GM18517 (cell line): ENCODE results near the gene PFN1.
"Not testable (repeated sequence)": the region's sequence is repeated elsewhere in the genome, so short reads cannot be mapped to it uniquely, and the experiment has no call there.

Source experiments
- ATAC-seq: cut with Tn5 transposase; IDR thresholded peaks from one replicate; pipeline ENCODE4 v1.9.1; 2021; ENCODE audit warnings: mild to moderate bottlenecking, moderate library complexity; ENCODE audit not compliant: unreplicated experiment

PFN1 gene

DNA sequence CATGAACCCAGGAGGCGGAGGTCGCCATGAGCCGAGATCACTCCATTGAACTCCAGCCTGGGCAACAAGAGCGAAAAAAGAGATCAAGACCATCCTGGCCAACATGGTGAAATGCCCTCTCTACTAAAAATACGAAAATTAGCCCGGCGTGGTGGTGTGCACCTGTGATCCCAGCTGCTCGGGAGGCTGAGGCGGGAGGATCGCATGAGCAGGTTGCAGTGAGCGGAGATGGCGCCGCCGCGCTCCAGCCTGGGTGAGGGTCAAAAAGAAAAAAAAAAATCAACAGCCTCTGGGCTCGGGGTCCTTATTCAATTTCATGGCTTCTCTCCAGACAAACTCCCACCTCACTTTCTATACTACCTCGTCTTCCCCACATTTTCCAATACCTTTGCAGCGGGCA, 19.4 kb downstream of the PFN1 start:
- ATAC-seq, result no peak

DNA sequence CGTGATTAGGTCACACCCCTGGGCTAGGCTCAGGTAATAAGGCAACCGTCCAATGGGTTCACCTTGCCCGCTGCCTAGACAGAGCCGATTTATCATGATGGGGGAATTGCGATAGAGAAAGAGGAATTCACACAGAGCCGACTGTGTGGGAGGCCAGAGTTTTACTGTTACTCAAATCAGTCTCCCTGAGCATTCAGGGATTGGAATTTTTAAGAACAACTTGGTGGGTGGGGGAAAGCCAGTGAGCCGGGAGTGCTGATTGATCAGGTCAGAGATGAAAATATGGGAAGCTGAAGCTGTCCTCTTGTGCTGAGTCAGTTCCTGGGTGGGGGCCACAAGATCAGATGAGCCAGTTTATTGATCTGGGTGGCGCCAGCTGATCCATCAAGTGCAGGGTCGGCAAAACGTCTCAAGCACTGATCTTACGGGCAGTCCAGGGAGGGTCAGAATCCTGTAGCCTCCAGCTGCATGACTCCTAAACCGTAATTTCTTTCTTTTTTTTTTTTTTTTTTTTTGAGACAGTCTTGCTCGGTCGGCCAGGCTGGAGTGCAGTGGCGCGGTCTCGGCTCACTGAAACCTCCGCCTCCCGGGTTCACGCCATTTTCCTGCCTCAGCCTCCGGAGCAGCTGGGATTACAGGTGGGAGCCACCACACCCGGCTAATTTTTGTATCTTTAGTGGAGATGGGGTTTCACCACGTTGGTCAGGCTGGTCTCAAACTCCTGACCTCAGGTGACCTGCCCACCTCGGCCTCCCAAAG, 21.6 kb downstream of the PFN1 start:
- ATAC-seq, result not testable (repeated sequence)

DNA sequence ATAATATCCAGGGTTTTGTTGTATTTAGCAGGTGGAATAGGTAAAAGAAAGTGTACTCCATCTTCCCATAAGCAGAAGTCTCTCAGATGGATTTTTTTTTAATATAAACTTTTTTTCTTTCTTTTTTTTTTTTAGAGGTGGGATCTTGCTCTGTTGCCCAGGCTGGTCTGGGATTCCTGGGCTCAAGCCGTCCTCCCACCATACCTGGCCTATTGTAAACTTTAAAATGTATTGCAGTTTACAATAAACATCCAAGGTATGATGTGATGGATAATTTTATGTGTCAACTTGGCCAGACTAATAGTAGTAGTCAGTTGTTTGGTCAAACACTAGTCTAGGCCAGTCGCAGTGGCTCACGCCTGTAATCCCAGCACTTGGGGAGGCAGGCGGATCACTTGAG, 27.0 kb downstream of the PFN1 start:
- no peak for ATAC-seq

DNA sequence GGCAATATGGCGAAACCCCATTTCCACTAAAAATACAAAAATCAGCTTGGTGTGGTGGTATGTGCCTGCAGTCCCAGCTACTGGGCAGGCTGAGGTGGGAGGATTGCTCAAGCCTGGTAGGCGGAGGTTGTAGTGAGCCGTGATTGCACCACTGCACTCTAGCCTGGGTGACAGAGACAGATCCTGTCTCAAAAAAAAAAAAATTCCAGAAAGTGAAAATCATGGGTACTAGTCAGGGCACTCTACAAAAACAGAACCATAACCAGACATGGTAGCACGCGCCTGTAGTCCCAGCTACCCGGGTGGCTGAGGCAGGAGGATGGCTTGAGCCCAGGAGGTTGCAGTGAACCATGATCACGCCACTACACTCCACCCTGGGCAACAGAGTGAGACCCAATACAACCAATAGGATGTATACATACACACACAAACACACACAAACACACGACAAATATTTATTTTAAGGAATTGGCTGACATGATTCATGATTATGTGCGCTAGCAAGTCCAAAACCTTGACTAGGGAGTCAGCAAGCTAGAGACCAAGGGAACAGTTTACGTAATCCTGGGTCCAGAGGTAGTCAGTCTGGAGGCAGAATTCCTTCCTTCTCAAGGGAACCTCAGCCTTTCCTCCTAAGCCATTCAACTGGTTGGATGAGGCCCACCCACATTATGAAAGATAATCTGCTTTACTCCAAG, 27.8 kb downstream of the PFN1 start:
- ATAC-seq, result no peak

- ATAC-seq, result no peak
Measured at GRCh38 chr17:4919511-4920047, 28.8 kb downstream of the PFN1 start.

GRCh38 chr17:4914551-4914950, 33.8 kb downstream of the PFN1 start:
- not testable (repeated sequence) for ATAC-seq

DNA sequence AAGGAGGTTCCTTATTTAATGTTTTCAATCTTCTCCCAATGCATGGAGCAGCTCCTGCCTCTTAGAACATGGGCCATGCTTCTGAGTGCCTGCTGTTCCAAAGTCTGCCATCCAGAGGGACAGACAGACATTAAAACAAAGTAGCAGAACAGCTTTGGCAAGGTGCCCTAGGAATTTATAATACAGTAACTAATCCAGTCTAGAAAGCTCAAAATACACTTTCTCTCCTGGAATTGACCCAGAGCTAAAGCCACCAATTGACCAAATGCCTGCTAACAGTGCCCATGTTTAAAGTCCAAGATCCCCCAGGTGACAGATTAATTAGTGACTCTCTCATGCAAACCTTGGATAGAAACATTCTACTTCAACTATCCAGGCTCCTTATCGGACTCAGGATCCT, 34.3 kb downstream of the PFN1 start:
- ATAC-seq, result no peak

DNA sequence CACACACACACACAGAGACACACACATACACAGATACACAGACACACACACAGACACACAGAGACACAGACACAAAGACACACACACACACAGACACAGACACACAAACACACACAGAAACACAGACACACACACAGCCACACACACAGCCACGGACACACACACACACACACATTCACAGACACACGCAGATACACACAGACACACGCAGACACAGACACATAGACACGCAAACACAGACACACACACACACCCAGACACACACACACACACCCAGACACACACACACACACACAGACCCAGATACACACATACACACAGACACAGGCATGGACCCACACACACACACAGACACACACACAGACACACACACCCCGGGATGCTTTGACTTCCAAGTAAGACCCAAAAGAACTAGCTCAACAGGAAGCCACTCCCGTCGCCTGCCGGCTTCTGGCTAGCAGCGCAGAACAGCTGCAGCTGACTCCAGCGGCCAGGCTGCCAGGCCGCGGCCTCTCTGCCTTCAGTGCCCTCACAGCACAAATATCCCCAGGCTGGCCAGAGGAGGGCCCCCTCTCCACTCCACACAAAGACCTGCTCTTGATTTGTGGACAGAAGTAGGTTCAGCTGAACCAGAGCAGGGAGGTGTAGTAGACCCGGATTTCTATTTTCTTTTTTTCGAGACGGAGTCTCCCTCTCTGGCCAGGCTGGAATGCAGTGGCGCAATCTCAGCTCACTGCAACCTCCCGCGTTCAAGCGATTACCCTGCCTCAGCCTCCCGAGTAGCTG, 39.4 kb downstream of the PFN1 start:
- ATAC-seq, result no peak

- ATAC-seq, result no peak
Measured at GRCh38 chr17:4908301-4908700, 40.0 kb downstream of the PFN1 start.

- ATAC-seq, result not testable (repeated sequence)
Measured at GRCh38 chr17:4906642-4907041, 41.7 kb downstream of the PFN1 start.

GRCh38 chr17:4903051-4903818, 45.1 kb downstream of the PFN1 start, which contains the start of gene CHRNE:
TSS of gene CHRNE (minus strand) at chr17:4903098. CDS start at chr17:4903063, 35 bp downstream.
- ATAC-seq, result no peak

DNA sequence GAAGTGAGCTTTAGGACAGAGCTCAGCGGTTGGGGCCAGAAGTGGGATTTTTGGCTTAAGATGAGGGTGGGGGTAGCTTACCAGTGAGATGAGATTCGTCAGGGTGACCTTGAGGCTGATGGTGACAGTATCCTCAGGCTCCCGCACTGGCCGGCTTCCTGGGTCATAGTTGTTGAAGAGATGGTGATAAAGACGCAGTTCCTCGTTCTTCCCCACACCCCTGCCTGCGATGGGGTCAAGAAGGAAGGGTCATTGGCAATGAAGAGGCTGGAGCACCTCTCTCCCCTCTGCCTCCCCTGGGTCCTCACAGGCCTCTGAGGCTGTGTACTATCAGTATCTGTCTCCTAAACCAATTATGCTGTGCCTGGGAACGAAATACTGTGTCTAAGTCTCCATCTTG, 45.8 kb downstream of the PFN1 start:
- no peak for ATAC-seq

DNA sequence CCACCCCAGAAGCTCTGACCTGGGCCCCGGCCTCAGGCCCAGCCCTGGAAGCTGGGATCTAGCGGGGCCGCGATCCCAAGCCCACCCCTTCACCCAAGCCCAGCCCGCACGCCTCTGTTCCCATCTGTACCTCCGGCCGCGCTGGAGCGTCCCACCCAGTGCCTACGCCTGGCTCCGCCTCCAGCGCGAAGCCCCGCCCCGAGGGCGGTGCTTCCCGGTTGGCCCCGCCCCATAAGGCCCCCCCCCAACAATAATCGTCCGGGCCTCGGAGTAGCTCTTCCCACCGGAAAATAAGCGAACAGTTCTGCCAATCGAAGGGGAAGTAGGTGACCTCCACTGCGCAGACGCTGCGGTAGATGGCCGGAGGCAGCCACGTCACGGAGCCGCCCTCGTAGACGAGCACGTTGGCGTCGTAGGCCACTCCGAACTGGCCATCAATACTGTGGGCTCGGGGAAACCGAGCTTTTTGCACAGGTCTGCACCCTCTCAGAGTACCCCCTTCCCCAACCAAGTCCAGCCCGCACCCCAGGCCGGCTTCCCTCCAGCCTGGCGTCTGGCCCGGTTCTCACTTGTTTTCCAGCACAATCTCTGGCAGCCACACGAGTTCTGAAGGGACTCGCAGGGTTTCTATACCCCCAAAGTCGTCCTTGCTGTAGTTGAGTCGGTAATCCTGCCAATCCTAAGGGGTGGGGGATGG, 46.5 kb downstream of the PFN1 start:
- ATAC-seq, result no peak

GRCh38 chr17:4901108-4901647, 47.2 kb downstream of the PFN1 start:
- no peak for ATAC-seq

- ATAC-seq, result no peak
Measured at GRCh38 chr17:4900231-4901107, 47.9 kb downstream of the PFN1 start.

- ATAC-seq, result no peak
Measured at GRCh38 chr17:4899341-4900230, 48.7 kb downstream of the PFN1 start, which contains the start of gene C17orf107. TSS of gene C17orf107 (plus strand) at chr17:4899536. CDS start at chr17:4899763, 227 bp downstream.

DNA sequence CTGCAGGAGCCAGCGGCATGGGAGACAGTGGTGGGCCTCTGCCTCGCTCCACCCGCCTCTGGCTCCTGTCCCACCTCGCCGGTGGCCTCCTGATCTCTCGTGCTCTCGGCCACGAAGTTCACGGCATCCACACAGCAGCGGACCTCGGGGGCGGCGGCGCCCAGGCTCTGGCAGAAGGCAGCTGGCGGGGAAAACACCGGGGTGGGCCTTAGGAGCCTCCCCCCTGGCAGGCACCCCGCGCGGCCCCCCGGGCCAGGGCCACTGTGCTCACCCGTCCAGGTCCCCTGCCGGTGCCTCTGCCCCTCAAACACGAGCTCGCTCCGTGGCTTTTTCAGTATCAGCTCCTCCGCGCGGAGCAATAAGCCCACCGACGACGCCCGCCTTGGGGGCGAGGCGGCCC, 49.4 kb downstream of the PFN1 start:
- no peak for ATAC-seq

DNA sequence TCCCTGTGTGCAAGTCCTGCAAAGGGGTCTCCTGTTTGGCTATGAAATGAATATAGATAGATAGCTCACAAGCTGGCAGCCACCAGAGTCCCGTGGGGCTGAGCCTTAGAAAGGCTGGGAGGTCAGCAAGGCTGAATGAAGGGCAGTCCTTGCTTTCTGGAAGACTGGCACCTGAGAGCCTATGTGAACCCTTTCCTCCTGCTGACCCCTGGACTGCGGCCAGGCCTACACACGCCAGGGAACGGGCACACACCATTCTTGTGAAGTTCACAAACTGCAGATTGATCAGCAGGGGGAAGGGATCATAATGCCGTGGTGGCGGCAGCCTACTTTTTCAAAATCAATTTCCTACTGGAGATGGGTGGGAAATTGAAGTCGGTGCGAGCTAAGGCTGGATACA, 50.0 kb downstream of the PFN1 start:
- ATAC-seq, result no peak
